ENCODE results near the gene EGLN2. TPM values are rescaled to one million over a fixed set of nuclear protein-coding genes. Genes with fewer than 3 reads are reported as not detected.

The EGLN2 gene
- total and polyA plus RNA-seq, 9 of the 15 experiments (the other 6 are each of a cell fraction or from before 2014, with no cell fraction given): 9.6 to 114 (median 71.0) TPM

GRCh38 chr19:40750058-40750873, 48.7 kb upstream of the EGLN2 start, which contains the start of gene ACTMAP (continued):
- TF ChIP-seq, protein P1, sequence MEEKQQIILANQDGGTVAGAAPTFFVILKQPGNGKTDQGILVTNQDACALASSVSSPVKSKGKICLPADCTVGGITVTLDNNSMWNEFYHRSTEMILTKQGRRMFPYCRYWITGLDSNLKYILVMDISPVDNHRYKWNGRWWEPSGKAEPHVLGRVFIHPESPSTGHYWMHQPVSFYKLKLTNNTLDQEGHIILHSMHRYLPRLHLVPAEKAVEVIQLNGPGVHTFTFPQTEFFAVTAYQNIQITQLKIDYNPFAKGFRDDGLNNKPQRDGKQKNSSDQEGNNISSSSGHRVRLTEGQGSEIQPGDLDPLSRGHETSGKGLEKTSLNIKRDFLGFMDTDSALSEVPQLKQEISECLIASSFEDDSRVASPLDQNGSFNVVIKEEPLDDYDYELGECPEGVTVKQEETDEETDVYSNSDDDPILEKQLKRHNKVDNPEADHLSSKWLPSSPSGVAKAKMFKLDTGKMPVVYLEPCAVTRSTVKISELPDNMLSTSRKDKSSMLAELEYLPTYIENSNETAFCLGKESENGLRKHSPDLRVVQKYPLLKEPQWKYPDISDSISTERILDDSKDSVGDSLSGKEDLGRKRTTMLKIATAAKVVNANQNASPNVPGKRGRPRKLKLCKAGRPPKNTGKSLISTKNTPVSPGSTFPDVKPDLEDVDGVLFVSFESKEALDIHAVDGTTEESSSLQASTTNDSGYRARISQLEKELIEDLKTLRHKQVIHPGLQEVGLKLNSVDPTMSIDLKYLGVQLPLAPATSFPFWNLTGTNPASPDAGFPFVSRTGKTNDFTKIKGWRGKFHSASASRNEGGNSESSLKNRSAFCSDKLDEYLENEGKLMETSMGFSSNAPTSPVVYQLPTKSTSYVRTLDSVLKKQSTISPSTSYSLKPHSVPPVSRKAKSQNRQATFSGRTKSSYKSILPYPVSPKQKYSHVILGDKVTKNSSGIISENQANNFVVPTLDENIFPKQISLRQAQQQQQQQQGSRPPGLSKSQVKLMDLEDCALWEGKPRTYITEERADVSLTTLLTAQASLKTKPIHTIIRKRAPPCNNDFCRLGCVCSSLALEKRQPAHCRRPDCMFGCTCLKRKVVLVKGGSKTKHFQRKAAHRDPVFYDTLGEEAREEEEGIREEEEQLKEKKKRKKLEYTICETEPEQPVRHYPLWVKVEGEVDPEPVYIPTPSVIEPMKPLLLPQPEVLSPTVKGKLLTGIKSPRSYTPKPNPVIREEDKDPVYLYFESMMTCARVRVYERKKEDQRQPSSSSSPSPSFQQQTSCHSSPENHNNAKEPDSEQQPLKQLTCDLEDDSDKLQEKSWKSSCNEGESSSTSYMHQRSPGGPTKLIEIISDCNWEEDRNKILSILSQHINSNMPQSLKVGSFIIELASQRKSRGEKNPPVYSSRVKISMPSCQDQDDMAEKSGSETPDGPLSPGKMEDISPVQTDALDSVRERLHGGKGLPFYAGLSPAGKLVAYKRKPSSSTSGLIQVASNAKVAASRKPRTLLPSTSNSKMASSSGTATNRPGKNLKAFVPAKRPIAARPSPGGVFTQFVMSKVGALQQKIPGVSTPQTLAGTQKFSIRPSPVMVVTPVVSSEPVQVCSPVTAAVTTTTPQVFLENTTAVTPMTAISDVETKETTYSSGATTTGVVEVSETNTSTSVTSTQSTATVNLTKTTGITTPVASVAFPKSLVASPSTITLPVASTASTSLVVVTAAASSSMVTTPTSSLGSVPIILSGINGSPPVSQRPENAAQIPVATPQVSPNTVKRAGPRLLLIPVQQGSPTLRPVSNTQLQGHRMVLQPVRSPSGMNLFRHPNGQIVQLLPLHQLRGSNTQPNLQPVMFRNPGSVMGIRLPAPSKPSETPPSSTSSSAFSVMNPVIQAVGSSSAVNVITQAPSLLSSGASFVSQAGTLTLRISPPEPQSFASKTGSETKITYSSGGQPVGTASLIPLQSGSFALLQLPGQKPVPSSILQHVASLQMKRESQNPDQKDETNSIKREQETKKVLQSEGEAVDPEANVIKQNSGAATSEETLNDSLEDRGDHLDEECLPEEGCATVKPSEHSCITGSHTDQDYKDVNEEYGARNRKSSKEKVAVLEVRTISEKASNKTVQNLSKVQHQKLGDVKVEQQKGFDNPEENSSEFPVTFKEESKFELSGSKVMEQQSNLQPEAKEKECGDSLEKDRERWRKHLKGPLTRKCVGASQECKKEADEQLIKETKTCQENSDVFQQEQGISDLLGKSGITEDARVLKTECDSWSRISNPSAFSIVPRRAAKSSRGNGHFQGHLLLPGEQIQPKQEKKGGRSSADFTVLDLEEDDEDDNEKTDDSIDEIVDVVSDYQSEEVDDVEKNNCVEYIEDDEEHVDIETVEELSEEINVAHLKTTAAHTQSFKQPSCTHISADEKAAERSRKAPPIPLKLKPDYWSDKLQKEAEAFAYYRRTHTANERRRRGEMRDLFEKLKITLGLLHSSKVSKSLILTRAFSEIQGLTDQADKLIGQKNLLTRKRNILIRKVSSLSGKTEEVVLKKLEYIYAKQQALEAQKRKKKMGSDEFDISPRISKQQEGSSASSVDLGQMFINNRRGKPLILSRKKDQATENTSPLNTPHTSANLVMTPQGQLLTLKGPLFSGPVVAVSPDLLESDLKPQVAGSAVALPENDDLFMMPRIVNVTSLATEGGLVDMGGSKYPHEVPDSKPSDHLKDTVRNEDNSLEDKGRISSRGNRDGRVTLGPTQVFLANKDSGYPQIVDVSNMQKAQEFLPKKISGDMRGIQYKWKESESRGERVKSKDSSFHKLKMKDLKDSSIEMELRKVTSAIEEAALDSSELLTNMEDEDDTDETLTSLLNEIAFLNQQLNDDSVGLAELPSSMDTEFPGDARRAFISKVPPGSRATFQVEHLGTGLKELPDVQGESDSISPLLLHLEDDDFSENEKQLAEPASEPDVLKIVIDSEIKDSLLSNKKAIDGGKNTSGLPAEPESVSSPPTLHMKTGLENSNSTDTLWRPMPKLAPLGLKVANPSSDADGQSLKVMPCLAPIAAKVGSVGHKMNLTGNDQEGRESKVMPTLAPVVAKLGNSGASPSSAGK (IDR thresholded peaks at IDR 0.05): peak; percentile 96
- TF ChIP-seq ZNF174 (CRISPR knock-in tag; IDR thresholded peaks at IDR 0.05) (no peak), BRD4 (IDR thresholded peaks at IDR 0.05) (peak; percentile 94), ZBTB7A (IDR thresholded peaks at IDR 0.05; ENCODE audit: borderline replicate concordance, control insufficient read depth, low read depth, low read length) (no peak; the same call in none of the 2 replicates), USF2 (CRISPR knock-in tag; IDR thresholded peaks at IDR 0.05) (peak; percentile 97), GTF2A2 (tag; IDR thresholded peaks at IDR 0.05) (no peak), OTX1 (CRISPR knock-in tag; IDR thresholded peaks at IDR 0.05) (peak; percentile 36; the same call in 1 of the 2 replicates), RBM15 (IDR thresholded peaks at IDR 0.05; ENCODE audit: insufficient read depth, low read length) (no peak), SETDB1 (IDR thresholded peaks at IDR 0.05; ENCODE audit: low read length) (no peak), KLF6 (CRISPR knock-in tag; IDR thresholded peaks at IDR 0.05; ENCODE audit: borderline replicate concordance) (peak; percentile 85; the same call in 1 of the 2 replicates), NEUROD1 (IDR thresholded peaks at IDR 0.05; ENCODE audit: borderline replicate concordance, low read depth, low read length, partially characterized antibody) (peak; percentile 85), TRIM24 (IDR thresholded peaks at IDR 0.05) (peak; percentile 30 to 57; a peak in 1 of 4 replicates)
- TF ChIP-seq, protein P2, sequence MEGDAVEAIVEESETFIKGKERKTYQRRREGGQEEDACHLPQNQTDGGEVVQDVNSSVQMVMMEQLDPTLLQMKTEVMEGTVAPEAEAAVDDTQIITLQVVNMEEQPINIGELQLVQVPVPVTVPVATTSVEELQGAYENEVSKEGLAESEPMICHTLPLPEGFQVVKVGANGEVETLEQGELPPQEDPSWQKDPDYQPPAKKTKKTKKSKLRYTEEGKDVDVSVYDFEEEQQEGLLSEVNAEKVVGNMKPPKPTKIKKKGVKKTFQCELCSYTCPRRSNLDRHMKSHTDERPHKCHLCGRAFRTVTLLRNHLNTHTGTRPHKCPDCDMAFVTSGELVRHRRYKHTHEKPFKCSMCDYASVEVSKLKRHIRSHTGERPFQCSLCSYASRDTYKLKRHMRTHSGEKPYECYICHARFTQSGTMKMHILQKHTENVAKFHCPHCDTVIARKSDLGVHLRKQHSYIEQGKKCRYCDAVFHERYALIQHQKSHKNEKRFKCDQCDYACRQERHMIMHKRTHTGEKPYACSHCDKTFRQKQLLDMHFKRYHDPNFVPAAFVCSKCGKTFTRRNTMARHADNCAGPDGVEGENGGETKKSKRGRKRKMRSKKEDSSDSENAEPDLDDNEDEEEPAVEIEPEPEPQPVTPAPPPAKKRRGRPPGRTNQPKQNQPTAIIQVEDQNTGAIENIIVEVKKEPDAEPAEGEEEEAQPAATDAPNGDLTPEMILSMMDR (IDR thresholded peaks at IDR 0.05 in 2 of 3, conservative IDR thresholded peaks at IDR 0.05 in 1 of 3; ENCODE audit: insufficient read depth in 2 of 3, low read depth in 1 of 3, low read length in 3 of 3): no peak

Measured in K562 (cell line).